Liver (tissue), 3 donors: ENCODE data around the gene TYW5.

Experiments
- CTCF ChIP-seq: fragments of 150-350 bp; IDR thresholded peaks from 2 replicates; pipeline ENCODE4 v1.5.1; 2017; ENCODE audit warnings: improper control_type of control experiment, low read depth, low read length; ENCODE audit not compliant: missing input control
- FOXA1 ChIP-seq: IDR thresholded peaks from 2 replicates; pipeline ENCODE4 v1.6.1; 2016; ENCODE audit warnings: antibody characterized with exemption
- JUND ChIP-seq, 2 donors: IDR thresholded peaks; 2 replicates each; pipeline ENCODE4 v1.6.1; 2016; ENCODE audit warnings: antibody characterized with exemption in 2 of 2
- SP1 ChIP-seq: IDR thresholded peaks from 2 replicates; pipeline ENCODE4 v1.6.1; 2018; ENCODE audit warnings: antibody characterized with exemption, mild to moderate bottlenecking
- TAF1 ChIP-seq: conservative IDR thresholded peaks from 2 replicates; pipeline ENCODE4 v1.6.1; 2016; ENCODE audit warnings: antibody characterized with exemption, mild to moderate bottlenecking
- TF ChIP-seq, protein P1 (sequence below): IDR thresholded peaks from 2 replicates; pipeline ENCODE4 v1.6.1; 2016; ENCODE audit warnings: antibody characterized with exemption, mild to moderate bottlenecking
- TF ChIP-seq, protein P2 (sequence below): IDR thresholded peaks from 2 replicates; pipeline ENCODE4 v1.6.1; 2016; ENCODE audit warnings: antibody characterized with exemption
- donor health status: healthy.
- donor health status: healthy.

DNA sequence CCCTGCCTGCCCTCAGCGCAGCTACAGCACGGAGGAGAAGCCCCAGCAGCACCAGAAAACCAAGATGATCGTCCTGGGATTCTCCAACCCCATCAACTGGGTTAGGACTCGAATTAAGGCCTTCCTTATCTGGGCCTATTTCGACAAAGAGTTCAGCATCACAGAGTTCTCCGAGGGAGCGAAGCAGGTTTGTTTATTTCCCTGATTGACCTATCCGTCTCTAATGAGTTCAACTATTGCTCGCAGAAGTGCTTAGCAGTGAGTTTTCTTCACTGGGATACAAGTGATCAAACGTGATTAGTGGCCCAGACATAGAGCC lies 730 bp upstream of the TYW5 start:
- no peak for TF ChIP-seq CTCF
- no peak for TF ChIP-seq SP1
- TF ChIP-seq, protein P1, sequence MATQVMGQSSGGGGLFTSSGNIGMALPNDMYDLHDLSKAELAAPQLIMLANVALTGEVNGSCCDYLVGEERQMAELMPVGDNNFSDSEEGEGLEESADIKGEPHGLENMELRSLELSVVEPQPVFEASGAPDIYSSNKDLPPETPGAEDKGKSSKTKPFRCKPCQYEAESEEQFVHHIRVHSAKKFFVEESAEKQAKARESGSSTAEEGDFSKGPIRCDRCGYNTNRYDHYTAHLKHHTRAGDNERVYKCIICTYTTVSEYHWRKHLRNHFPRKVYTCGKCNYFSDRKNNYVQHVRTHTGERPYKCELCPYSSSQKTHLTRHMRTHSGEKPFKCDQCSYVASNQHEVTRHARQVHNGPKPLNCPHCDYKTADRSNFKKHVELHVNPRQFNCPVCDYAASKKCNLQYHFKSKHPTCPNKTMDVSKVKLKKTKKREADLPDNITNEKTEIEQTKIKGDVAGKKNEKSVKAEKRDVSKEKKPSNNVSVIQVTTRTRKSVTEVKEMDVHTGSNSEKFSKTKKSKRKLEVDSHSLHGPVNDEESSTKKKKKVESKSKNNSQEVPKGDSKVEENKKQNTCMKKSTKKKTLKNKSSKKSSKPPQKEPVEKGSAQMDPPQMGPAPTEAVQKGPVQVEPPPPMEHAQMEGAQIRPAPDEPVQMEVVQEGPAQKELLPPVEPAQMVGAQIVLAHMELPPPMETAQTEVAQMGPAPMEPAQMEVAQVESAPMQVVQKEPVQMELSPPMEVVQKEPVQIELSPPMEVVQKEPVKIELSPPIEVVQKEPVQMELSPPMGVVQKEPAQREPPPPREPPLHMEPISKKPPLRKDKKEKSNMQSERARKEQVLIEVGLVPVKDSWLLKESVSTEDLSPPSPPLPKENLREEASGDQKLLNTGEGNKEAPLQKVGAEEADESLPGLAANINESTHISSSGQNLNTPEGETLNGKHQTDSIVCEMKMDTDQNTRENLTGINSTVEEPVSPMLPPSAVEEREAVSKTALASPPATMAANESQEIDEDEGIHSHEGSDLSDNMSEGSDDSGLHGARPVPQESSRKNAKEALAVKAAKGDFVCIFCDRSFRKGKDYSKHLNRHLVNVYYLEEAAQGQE: no peak
- TF ChIP-seq, protein P2, sequence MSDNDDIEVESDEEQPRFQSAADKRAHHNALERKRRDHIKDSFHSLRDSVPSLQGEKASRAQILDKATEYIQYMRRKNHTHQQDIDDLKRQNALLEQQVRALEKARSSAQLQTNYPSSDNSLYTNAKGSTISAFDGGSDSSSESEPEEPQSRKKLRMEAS: no peak
- no peak for TF ChIP-seq TAF1
- no peak for TF ChIP-seq FOXA1
- no peak for TF ChIP-seq JUND (IDR thresholded peaks at IDR 0.05)
